ENCODE results near the gene NRDE2.

NRDE2 gene

GRCh38 chr14:90373887-90374286, 42.1 kb upstream of the NRDE2 start:
- no peak for TF ChIP-seq CTCF (IDR thresholded peaks at IDR 0.05; ENCODE audit: low read length, missing control alignments)
- no peak for DNase-seq (ENCODE audit: low read depth)
- H3K4me3 ChIP-seq (replicated peaks; ENCODE audit: low read depth, low read length) = no peak overlapping the region

GRCh38 chr14:90368946-90369721, 37.4 kb upstream of the NRDE2 start:
- H3K4me3 ChIP-seq (replicated peaks; ENCODE audit: low read depth, low read length) = no peak overlapping the region
- TF ChIP-seq CTCF (IDR thresholded peaks at IDR 0.05; ENCODE audit: low read length, missing control alignments) = peak; percentile 2

GRCh38 chr14:90362558-90362896, 30.8 kb upstream of the NRDE2 start:
- no peak overlapping the region for H3K4me3 ChIP-seq (replicated peaks; ENCODE audit: low read depth, low read length)
- no peak for TF ChIP-seq CTCF (IDR thresholded peaks at IDR 0.05; ENCODE audit: low read length, missing control alignments)
- DNase-seq (ENCODE audit: low read depth) = no peak

More at GRCh38 chr14:90368946-90369721, 37.4 kb upstream of the NRDE2 start:
- no peak for DNase-seq (ENCODE audit: low read depth)

- TF ChIP-seq CTCF (IDR thresholded peaks at IDR 0.05; ENCODE audit: low read length, missing control alignments) = no peak
- DNase-seq (ENCODE audit: low read depth) = no peak
- no peak overlapping the region for H3K4me3 ChIP-seq (replicated peaks; ENCODE audit: low read depth, low read length)
These were observed 30.3 kb upstream of the NRDE2 start for GRCh38 chr14:90361865-90362557.

GRCh38 chr14:90358359-90358758, 26.6 kb upstream of the NRDE2 start:
- no peak for TF ChIP-seq CTCF (IDR thresholded peaks at IDR 0.05; ENCODE audit: low read length, missing control alignments)
- no peak overlapping the region for H3K4me3 ChIP-seq (replicated peaks; ENCODE audit: low read depth, low read length)
- DNase-seq (ENCODE audit: low read depth) = no peak

- TF ChIP-seq CTCF (IDR thresholded peaks at IDR 0.05; ENCODE audit: low read length, missing control alignments) = no peak
These were observed 25.2 kb upstream of the NRDE2 start for GRCh38 chr14:90356925-90357324.

More at GRCh38 chr14:90356925-90357324, 25.2 kb upstream of the NRDE2 start:
- H3K4me3 ChIP-seq (replicated peaks; ENCODE audit: low read depth, low read length) = no peak overlapping the region
- no peak for DNase-seq (ENCODE audit: low read depth)
